Astrocyte (in vitro differentiated cells and primary cell): ENCODE data around the gene DYSF. TPM values are rescaled to one million over a fixed set of nuclear protein-coding genes. Genes with fewer than 3 reads are reported as not detected.
"Not testable (repeated sequence)": the region's sequence is repeated elsewhere in the genome, so short reads cannot be mapped to it uniquely, and the experiment has no call there.

Experiments used
- DNase-seq: peaks from one replicate; pipeline ENCODE4 v3.0.0-alpha.2; 2010; ENCODE audit warnings: low read depth
- FAIRE-seq: peaks from 2 replicates; lab custom pipeline; 2011; peaks lifted over from hg19 to GRCh38; lab: Jason Lieb, UNC
- H2AFZ ChIP-seq: 2 replicates; pipeline ENCODE4 v1.6.0; 2012; ENCODE audit warnings: low read depth, low read length, inconsistent platforms
- H3K27ac ChIP-seq: 2 replicates; pipeline ENCODE4 v1.5.1; 2011; ENCODE audit warnings: low read depth, low read length, inconsistent platforms
- H3K27me3 ChIP-seq: 2 replicates; pipeline ENCODE4 v1.6.0; 2011; ENCODE audit warnings: low read length, inconsistent platforms; ENCODE audit not compliant: insufficient read depth
- H3K36me3 ChIP-seq: 2 replicates; pipeline ENCODE4 v1.5.1; 2011; ENCODE audit warnings: low read length, inconsistent platforms; ENCODE audit not compliant: insufficient read depth
- H3K4me1 ChIP-seq: 2 replicates; pipeline ENCODE4 v1.5.1; 2011; ENCODE audit warnings: low read length, inconsistent platforms; ENCODE audit not compliant: insufficient read depth
- H3K4me2 ChIP-seq: 2 replicates; pipeline ENCODE4 v1.6.0; 2012; ENCODE audit warnings: low read length, inconsistent platforms
- H3K4me3 ChIP-seq: 2 replicates; pipeline ENCODE4 v1.5.1; 2011; ENCODE audit warnings: low read depth, mild to moderate bottlenecking, low read length, inconsistent platforms; ENCODE audit not compliant: insufficient read depth
- H3K79me2 ChIP-seq: 2 replicates; pipeline ENCODE4 v1.6.0; 2012; ENCODE audit warnings: mild to moderate bottlenecking, low read length, inconsistent platforms; ENCODE audit not compliant: insufficient read depth
- H3K9ac ChIP-seq: 2 replicates; pipeline ENCODE4 v1.6.0; 2012; ENCODE audit warnings: mild to moderate bottlenecking, low read length, inconsistent platforms
- H3K9me3 ChIP-seq: 2 replicates; pipeline ENCODE4 v1.5.1; 2012; ENCODE audit warnings: low read depth, mild to moderate bottlenecking, low read length, inconsistent platforms; ENCODE audit not compliant: insufficient read depth
- H4K20me1 ChIP-seq: 2 replicates; pipeline ENCODE4 v1.6.0; 2012; ENCODE audit warnings: low read length, inconsistent platforms; ENCODE audit not compliant: insufficient read depth
- H3K27ac Mint-ChIP-seq: one replicate; pipeline ENCODE4 v1.8.0; 2021; ENCODE audit warnings: mild to moderate bottlenecking, mixed read lengths; ENCODE audit not compliant: unreplicated experiment
- H3K27me3 Mint-ChIP-seq: one replicate; pipeline ENCODE4 v1.8.0; 2021; ENCODE audit warnings: low read depth, mixed read lengths; ENCODE audit not compliant: unreplicated experiment
- H3K36me3 Mint-ChIP-seq: one replicate; pipeline ENCODE4 v1.8.0; 2021; ENCODE audit warnings: low read depth, mixed read lengths; ENCODE audit not compliant: unreplicated experiment
- H3K4me1 Mint-ChIP-seq: one replicate; pipeline ENCODE4 v1.8.0; 2021; ENCODE audit warnings: low read depth, mixed read lengths; ENCODE audit not compliant: unreplicated experiment
- H3K4me3 Mint-ChIP-seq: one replicate; pipeline ENCODE4 v1.8.0; 2021; ENCODE audit warnings: mild to moderate bottlenecking, moderate library complexity, mixed read lengths; ENCODE audit not compliant: unreplicated experiment
- H3K9me3 Mint-ChIP-seq: one replicate; pipeline ENCODE4 v1.8.0; 2021; ENCODE audit warnings: mild to moderate bottlenecking, mixed read lengths; ENCODE audit not compliant: unreplicated experiment
- CTCF ChIP-seq: IDR thresholded peaks from 2 replicates; pipeline ENCODE4 v1.5.1; 2011; ENCODE audit warnings: low read depth, mild to moderate bottlenecking, inconsistent platforms, low read length, moderate library complexity; ENCODE audit not compliant: insufficient read depth
- EZH2 ChIP-seq: IDR thresholded peaks from 2 replicates; pipeline ENCODE4 v1.6.1; 2012; ENCODE audit warnings: mild to moderate bottlenecking, low read length, inconsistent platforms; ENCODE audit not compliant: insufficient read depth
- total RNA-seq: library from RNA; stranded (reverse); gene quantifications from 2 replicates; pipeline ENCODE4 v1.2.1, GENCODE V29; 2021

Gene DYSF
- total RNA-seq, 1 donor from 2014 or later, result 123 TPM

- H3K36me3 Mint-ChIP-seq, result peaks cover 32% of the 10 kb centered on the region
- no peaks in the 10 kb centered on the region for H3K9me3 Mint-ChIP-seq
- Histone ChIP-seq H3K36me3 (no peaks in the 10 kb centered on the region), H3K4me3 (no peak overlapping the region), H4K20me1 (no peaks in the 10 kb centered on the region), H2AFZ (no peak overlapping the region), H3K4me2 (no peak overlapping the region), H3K4me1 (no peaks in the 10 kb centered on the region), H3K27ac (no peak overlapping the region), H3K9ac (no peak overlapping the region), H3K9me3 (no peaks in the 10 kb centered on the region), H3K79me2 (no peaks in the 10 kb centered on the region), H3K27me3 (peaks cover 2% of the 10 kb centered on the region)
- H3K27ac Mint-ChIP-seq, result no peak overlapping the region
- no peak for FAIRE-seq
- H3K27me3 Mint-ChIP-seq, result peaks cover 1% of the 10 kb centered on the region
- no peak overlapping the region for H3K4me3 Mint-ChIP-seq
- no peak for DNase-seq
- TF ChIP-seq CTCF, result no peak
- TF ChIP-seq EZH2, result no peak
- H3K4me1 Mint-ChIP-seq, result peaks cover 6% of the 10 kb centered on the region
These were observed 33.7 kb downstream of the DYSF start for GRCh38 chr2:71486881-71487640.

- H3K4me1 ChIP-seq, H3K9me3 ChIP-seq, H3K4me3 ChIP-seq, H3K9me3 Mint-ChIP-seq, H2AFZ ChIP-seq, H3K36me3 ChIP-seq, DNase-seq, H3K27me3 Mint-ChIP-seq, H3K79me2 ChIP-seq, H3K9ac ChIP-seq, H3K27me3 ChIP-seq, H3K4me3 Mint-ChIP-seq, H3K4me1 Mint-ChIP-seq, H4K20me1 ChIP-seq, FAIRE-seq, H3K4me2 ChIP-seq, H3K27ac Mint-ChIP-seq: not testable (repeated sequence)
- peaks cover 37% of the 10 kb centered on the region for H3K36me3 Mint-ChIP-seq
- H3K27ac ChIP-seq, result peak overlapping the region; percentile 39
These were observed 38.2 kb downstream of the DYSF start for GRCh38 chr2:71491551-71491950.

GRCh38 chr2:71492112-71492511 is 38.8 kb downstream of the DYSF start:
- H3K9me3 ChIP-seq, result no peaks in the 10 kb centered on the region
- no peak overlapping the region for H3K27ac Mint-ChIP-seq
- FAIRE-seq (no peak), DNase-seq (no peak)
- peaks cover 1% of the 10 kb centered on the region for H3K27me3 Mint-ChIP-seq
- no peaks in the 10 kb centered on the region for H3K79me2 ChIP-seq
- peak overlapping the region; percentile 39 for H3K27ac ChIP-seq
- H2AFZ ChIP-seq, result no peak overlapping the region
- no peaks in the 10 kb centered on the region for H3K9me3 Mint-ChIP-seq
- H3K4me3 ChIP-seq, result no peak overlapping the region
- no peak overlapping the region for H3K9ac ChIP-seq
- H4K20me1 ChIP-seq, result no peaks in the 10 kb centered on the region
- peaks cover 13% of the 10 kb centered on the region for H3K4me1 Mint-ChIP-seq
- H3K4me1 ChIP-seq, result no peaks in the 10 kb centered on the region
- peaks cover 38% of the 10 kb centered on the region for H3K36me3 Mint-ChIP-seq
- no peak overlapping the region for H3K4me2 ChIP-seq
- H3K4me3 Mint-ChIP-seq, result no peak overlapping the region
- H3K27me3 ChIP-seq, result peaks cover 2% of the 10 kb centered on the region
- TF ChIP-seq CTCF (no peak), EZH2 (peak; percentile 30)
- no peaks in the 10 kb centered on the region for H3K36me3 ChIP-seq
